Measurements from ENCODE around the gene SGCD.

The SGCD gene

DNA sequence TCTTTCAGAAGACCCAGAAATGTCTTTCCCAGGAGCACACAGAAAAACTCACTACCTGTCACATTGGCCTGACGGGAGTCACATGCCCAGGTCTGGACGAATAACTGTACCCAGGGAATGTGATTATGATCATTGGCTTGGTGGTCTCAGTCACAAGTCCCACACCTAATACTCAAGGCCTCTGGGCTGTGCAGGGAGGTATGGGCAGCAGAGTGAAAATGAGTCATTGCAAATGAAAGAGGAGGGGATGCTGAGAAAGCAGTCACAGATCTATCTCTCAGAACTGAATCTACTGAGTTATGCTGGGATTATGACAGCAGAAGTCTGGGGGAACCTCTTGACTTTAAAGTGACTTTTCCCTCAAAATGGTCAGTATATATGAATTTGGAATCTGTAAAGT, 36.9 kb downstream of the SGCD start:
- DNase-seq, result no peak

DNA sequence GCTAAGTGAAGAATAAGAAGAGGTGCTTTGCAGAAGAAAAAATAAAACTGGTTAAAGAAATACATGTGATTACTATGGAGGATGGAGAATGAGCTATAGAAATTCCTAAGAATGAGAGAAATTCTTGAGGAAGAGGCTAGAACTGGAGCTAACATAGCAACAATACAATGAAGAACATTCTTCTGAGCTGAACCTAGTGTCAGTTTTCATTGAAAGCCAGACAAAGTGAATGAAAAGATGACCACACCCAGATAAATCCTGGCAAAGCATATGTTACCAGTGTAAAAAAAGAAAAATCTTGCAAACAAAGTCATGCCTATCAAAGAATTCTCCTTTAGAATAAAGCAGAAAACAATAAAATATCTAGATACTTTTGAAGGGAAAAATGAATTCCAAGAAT, 39.6 kb downstream of the SGCD start:
- DNase-seq, result no peak

DNA sequence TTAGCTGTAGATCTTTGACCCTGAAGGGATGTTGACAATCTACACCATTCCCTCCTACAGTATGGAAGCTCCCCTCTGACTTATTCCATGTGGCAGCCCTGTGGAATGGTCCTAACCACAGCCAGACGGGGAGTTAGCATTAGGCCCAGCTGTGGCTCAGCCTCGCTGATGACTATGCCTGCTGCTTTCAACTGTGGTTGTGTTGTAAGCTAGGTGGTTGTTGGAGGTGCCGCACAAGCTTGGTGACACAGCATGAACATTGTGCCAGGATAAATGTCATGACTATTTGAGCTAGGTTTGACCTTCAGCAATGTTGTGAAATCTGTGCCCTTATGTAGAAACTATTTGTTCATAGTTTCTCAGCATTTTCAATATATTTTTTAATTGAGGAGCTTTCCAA, 40.6 kb downstream of the SGCD start:
- DNase-seq, result no peak

DNA sequence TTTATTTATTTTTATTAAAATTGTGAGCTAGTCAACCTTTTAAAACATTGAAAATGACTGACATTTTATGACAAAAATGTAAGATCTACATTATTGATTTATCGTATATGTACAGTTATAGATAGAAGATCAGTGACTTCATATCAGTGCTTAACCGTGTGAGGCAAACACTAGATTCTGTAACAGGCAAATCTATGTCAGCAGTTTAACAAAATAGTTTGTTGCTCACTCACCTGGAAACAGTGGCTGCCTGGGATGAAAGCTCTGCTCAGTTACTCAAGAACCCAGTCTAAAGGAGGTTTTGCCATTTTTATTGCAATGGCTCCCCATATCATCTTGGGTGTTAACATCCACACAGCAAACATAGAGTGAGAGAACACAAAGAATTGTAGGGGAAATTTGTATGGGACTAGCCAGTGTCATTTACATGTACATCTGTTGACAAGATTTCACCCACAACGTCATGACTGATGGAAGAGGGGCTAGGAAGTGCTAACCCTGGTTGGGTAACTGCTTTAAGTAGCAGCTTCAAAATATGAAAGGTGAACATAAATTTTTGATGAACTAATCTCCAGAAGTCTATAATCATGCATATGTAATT, 49.0 kb downstream of the SGCD start:
- DNase-seq, result no peak

DNA sequence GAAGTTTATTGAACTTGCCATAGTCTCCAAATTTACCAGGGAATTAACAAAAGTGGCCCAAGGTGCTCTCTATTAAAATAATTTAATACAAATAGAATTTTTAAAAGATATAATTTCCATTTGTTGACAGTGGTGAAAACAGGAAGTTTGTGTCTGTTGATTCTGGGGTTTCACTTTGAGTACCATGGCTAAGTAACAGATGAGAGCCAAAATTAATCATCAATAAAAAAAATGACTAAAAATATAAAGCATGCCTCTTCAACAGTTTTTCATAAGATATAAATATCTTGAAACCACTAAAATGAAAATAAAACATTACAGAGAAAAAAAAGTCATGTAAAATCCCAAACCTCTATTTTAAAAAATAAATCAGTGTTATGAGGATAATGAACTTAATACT, 49.8 kb downstream of the SGCD start:
- DNase-seq, result no peak

DNA sequence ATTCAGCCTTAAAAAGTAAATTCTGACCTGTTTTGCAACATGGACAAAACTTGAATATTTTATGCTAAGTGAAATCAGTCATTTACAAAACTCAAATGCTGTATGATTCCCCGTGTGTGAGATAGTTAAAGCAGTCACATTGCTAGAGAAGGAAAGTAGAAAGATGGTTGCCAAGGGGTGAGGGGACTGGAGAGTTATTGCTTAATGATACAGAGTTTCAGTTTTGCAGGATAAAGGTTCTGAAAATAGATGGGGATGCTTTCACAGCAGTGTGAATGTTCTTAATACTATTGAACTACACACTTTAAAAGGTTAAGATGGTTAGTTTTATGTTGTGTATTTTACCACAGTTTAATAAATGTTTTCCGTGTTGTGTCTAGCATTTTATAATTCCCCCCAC, 51.2 kb downstream of the SGCD start:
- no peak for DNase-seq

DNA sequence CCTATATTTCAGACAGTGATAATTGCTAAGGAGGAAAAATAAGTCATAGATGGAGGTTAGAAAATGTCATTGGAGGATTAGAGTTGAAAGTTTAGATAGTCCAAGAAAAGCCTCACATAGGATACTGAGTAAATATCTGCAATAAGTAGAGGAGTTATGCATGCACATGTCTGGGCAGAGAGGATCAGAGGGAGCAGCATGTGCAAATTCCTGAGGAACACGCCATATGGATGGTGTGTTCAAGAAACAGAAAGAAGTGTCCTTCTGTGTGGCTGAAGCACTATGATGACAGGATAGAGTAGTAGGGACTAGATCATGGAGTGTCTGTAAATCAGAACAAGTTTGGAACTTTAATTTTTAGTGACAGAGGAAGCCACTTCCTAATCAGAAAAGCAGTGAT, 52.2 kb downstream of the SGCD start:
- no peak for DNase-seq

DNA sequence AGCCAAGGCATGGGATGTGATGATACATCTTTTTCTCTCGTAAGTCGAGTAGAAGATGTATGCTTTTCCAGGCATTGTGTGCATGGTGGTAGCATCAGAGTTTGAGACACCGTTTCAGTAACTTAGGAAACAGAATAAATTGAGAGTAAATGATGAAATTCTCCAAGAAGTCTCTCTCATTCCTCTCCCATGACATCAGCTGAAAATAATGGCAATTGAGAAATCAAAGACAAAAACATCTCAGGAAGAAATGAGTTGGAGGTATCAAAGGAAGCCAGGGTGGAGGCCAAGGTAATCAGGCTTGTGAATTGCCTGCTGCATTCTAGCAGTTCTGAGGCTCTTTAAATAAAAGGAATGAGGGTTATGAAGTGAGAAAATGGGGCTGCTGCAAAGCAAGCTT, 53.9 kb downstream of the SGCD start:
- DNase-seq, result no peak

DNA sequence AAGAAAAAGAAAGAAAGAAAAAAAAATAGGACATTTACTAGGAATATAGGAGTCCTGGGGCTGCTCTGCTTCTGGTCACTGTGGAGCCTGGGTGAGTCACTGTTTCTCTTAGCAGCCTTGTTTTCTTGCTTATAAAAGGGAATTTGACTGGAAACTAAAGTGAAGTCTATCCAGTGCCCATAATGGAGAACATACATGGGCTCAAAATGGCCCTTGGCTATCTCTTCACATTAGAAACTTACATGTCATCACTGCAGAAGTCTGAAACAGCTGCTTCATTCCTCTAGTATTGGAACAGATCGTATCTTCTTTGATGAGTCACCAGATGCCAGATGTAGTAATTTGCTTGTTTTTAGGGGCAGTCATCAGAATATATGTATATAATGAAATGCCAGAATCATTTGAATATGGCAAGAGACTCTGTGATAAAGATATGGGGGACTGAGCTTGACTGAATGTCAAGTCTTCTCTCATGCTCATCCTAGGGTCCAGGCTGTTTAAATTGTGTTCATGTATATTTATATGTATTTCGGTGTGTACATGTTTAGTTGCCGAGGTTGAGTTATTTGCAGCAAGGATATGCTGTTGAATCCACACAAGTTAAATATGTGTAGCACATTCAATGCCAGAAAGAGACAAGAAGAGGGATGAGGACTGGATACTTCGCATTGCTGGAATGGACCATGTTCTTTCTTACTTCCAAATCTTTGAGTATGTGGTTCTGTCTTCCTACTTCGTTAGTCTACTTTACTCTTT, 56.7 kb downstream of the SGCD start:
- DNase-seq, result peak; percentile 76

DNA sequence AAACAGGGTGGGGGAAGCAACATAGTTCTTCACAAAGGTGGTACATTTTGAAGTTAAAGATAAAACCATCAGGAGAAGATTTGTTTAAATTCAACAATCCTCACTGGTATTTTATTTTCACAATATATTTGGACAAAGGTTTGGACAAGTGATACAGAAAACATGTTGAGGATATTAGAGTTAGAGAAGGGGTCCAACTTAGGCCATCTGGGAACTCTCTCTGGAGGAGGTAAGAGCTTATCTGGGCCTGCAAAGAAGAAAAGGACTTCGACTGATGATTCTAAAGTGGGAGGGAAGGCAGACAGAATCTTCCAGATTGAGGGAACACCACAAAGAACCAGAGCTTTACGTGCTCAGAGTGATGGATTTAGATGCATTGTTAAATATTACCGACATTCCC, 58.5 kb downstream of the SGCD start:
- no peak for DNase-seq

DNA sequence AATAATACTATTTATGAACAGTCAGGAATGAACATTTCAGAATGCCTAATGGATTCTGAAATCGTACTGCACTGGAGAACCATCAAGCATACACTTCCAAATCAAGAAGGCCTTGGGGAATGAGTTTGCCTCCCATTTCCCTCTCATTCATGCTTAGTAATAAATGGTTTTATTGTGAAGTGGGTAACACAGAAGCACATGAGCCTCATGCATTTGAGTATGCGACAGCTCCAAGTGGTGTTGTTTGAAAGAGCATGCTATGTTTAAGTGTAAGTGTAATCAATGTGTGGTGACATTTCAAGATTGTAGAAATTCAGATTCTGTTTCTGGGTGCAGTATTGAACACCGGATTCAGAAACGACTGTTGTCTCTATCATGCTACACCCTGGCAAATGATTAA, 60.0 kb downstream of the SGCD start:
- DNase-seq, result no peak

DNA sequence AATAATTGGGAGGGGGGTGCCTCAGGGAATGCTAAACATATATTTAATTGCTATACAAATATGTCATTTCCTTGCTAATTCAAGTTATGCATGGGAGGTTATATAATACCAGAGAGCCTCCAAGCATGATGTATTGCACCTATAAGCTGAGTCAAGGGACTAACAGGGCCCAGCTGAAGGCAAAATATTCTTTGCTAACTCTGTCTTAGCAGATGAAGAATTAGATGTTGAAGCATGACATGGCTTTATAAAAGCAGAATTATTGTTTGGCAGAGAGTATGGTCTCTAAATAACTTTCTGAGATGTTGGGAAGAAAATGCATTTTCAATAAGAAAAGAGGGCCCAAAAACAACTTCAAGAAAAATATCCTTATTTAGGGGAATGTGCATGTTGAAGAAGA, 60.4 kb downstream of the SGCD start:
- DNase-seq, result no peak

DNA sequence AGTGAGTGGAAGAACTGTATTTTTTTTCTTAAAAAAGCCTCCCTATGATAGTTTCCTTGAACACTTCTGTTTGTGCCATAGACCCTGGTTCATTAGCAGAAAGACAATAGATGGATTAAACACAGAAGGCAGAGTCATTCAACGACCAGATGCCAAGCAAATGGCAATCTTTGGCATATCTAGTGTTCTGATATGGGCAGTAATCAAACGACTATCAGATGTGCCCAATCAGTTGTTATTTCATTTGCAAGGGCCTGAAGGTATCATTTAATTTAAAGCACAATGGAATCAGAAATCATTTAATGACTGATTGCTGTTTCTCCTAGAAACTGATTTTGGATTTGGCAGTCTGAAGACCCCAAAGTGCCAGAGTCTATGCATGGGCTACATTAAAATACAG, 61.3 kb downstream of the SGCD start:
- DNase-seq, result no peak

DNA sequence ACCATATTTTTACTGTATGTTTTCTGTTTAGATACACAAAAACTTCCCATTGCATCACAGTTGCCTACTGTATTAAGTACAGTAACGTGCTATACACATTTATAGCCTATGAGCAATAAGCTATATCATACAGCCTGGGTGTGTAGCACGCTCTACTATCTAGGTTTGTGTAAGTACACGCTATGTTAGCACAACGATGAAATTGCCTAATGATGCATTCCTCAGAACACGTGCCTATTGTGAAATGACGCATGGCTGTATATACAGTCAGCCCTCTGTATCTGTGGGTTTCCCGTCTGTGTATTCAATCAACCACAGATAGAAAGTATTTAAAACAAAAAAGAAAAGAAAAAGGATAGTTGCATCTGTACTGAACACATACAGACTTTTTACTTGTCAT, 64.2 kb downstream of the SGCD start:
- DNase-seq, result no peak

DNA sequence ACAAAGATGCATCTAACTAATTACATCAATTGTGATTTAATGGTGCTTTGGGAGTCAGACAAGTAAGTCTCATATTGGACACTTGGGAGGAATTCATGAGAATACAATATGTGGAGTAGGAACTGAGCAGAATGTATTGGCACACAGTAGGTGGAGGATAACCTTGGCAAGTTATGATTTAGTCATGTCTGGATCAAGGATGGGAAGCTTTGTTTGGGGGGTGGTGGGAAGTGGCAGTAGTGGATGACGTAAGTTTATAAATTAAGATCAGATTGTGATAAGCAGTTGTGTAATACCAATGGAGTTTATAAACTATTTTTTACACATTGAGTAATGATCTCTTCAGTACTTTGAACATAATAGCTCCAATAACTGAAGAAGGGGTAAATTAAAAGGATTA, 67.0 kb downstream of the SGCD start:
- no peak for DNase-seq

DNA sequence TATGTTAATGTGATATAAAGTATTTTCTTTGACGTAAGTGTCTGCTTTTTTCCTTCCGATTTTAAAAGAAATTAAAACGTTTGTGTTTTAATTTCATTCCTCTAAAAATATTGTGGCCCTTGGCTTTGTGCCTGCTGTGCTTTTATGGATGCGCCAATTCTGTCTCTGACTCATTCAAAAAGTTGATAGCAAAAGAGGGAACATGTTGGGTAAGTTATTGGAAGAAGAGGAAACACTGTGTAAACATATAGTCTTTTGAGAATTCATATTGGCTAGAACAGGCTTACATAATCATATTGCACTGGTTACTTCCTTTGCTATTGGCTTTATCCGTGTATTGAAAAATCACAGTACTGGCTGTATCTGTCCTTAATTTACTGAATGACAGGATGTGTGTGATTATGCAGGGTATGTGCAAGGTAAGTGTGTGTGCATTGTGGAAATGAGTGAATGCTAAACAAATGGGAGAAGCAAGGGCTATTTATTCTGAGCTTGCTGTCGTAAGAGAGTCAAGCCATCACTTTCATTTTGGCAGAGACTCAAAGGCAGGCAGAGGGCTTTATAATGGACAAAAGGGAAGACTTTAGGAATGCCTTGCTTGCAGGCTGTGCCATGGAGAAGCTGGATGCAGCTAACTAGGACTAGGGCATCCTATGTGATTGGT, 67.8 kb downstream of the SGCD start:
- DNase-seq, result no peak

DNA sequence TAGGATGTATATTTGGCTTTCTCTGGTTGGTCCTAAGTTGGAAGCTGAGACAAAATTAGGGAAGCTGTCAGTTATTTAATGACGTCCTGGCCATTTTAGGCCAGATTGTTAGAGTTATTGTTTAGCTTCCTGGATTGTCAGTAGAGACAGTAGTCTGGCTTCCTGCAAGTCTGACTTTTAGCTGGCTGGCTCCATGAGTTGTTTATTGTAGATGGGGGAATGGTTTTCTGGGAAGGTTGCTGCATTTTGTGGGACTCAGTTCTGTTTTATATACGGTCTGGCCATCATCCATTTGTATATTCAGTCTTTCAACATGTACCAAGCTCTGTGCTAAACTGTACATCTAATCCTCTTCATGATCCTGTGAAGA, 68.3 kb downstream of the SGCD start:
- no peak for DNase-seq

DNA sequence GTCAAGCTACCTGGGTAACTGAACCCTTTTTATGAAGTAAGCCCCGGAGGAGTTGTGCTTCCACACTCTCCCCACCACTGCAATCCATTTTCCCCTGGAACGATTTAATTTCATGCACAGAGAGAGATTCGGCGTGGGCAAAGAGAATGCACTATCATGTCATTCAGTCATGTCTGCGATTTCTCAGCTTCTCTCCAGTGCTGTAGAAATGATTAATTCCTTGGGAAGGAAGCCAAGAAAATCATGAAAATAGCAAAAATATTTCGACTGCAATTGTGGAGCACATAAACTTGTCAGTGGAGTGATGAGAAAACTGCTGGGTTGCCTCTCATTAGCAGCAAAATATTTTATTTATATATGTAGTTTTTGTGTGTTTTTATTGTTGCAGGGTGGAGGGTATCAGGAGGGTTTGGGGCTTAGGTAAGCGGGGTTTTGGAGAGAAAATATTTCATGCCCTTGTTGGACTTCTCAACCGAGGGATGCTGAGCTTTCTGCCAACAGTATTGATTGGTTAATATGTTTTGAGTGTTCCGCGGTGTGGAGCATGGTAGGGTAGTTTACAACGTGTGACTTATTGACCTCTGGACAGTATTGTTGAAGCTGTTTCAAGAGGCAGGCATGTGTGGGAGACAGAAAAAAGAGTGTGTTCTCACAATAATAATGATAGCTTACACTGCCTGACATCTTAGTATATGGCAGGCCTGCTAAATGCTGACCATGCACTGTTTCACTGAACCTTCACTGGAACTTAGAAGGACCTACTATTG, 69.3 kb downstream of the SGCD start:
- no peak for DNase-seq

DNA sequence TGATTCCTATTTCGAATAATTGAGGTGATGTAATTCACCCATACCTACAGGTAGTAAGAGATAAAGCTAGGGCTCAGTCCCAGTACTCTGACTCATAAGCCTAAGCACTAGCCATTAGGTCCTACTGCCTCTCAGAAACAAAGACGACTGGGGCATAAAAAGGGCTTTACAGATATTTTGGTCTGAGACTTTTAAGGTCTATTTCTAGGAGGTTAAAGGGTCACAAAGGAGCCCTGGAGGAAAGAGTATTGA, 69.8 kb downstream of the SGCD start:
- DNase-seq, result no peak

DNA sequence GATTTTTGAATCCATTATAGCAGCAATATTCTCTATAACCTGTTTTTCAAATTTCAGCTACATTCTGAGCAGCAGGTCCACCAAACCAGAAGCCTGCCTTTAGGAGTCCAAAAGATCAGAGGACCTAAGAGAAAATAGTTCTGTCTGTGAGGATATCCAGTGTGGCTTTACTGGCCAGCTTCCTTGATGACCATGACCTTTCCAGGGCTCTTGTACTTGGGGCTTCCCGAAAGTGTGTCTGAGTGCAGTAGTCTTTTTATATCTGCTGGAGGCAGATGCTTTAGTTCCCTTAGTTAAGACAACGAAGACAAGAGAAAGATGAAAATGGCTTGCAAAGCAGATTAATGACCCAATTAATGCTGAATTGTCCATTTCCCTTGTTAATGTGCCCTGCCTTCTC, 72.4 kb downstream of the SGCD start:
- DNase-seq, result no peak

DNA sequence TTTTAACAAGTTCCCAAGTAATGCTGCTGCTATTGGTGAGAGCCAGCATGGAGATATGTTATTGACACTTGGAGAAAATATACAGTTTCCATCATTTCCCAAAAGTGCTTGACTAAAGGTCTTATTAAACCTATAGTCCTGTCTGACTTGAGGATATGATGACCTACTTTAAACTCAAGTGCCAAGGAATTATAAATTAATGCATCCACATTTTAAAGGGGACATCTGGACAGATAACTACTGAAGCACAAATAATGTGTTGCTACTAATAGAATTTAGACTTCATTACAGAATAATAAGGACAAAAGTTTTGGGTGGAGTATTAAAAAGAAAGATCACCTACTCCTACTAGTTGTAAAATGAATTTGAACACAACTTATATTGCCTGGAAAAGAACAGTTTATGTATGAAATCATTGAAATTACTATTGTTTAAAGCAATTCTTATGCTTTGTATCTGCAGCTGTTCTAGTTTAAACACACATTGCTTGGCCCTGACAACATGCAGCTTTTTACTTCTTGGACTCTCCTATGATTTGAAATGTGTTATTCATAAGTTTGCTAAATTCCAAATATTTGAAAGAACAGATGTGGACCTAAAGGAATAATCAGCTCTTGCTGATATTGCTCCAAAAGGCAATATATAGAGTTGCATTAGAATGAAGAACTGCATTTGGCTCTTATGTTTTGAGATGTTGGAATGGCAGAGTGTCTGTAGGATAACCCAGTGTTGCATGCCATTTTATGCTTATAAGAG, 73.4 kb downstream of the SGCD start:
- DNase-seq, result no peak

DNA sequence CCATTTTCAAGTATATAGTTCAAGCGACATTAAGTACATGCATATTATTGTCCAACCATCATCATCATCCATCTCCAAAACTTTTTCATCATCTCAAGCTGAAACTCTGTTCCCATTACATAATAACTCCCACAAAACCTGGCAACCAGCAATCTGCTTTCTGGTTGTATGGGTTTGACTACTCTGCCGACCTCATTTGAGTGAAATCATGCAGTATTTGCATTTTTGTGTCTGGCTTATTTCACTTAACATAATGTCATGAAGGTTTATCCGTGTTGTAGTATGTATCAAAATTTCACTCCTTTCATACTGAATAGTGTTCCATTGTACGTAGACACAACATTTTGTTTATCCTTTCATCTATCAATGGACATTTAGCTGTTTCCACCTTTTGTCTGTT, 74.8 kb downstream of the SGCD start:
- DNase-seq, result no peak

DNA sequence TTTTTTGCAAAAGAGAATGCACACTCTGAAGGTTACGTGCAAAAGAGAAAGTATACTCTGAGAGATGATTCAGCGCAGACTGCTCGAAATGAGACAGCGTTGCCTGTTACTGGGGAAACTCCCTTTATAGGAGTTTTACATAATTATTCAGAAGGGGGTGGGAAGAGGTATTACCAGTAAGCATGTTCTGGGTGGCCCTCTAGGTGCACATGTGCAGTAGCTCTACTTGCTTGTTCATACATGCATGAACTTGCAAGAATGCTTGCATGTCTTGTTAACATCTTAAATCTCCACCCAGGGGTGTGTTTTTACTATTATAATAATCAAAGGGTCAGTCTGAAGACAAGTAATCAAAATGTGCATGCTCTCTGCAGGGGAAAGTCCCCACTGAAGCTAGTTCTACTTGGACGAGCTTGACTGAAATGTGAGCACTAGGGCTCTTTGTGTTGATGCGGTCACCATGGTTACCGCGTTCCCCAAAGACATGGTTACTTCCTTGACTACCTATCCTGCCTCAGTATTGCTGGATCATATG, 75.5 kb downstream of the SGCD start:
- peak; percentile 44 for DNase-seq
